NK-92 (cell line): Measurements from ENCODE around the gene UQCRHL.

Source experiments
- DNase-seq: peaks from one replicate; lab custom pipeline; 2025; ENCODE audit not compliant: unreplicated experiment; lab: John Stamatoyannopoulos, UW

UQCRHL gene

GRCh38 chr1:15758953-15759661 lies 48.3 kb downstream of the UQCRHL start:
- DNase-seq, result no peak

- no peak for DNase-seq
Observed at GRCh38 chr1:15758343-15758931, 49.0 kb downstream of the UQCRHL start, which contains the start of gene FBLIM1. TSS of gene FBLIM1 (plus strand) at chr1:15758795. CDS start at chr1:15764984, 6,189 bp downstream.

DNA sequence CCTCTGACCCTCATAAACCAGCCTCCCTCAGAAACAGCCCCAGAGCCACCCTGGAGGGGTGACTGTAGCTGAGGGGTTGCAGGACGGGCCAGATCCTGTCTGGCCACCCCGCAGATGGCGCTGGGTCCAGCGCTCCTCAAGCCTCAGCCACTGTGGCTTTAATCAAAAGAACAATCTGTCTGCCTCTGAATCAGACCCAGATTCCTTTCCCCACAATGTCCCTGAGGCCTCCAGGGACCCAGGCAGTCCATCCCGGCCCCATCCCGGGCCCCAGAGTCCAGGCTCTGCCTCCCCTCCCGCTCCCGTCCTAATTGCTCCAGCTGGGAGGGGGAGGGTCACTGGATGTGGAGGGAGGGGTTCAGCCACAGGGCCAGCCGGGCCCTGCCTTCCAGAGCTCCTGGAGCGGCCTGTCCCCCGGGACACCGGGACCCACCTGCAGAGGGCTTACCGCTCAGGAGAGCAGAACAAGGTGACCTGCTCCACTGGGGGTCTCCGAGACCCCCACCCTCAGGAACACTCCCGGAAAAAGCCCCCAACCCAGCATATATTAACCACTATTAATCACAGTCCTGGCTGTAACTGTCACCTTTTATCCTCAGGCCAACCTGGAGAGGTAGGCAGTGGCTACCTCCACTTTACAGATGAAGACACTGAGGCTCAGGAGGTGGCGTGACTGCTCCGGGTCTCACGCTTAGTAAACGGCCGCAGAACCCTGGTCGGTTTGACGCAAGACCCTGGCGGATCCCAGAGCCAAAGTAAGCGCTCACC lies 49.7 kb downstream of the UQCRHL start:
- DNase-seq, result no peak
